Measurements from ENCODE around the gene IMMP1L.

- TF ChIP-seq CTCF (IDR thresholded peaks at IDR 0.05) (no peak), POLR2AphosphoS5 (IDR thresholded peaks at IDR 0.05) (no peak), POLR2A (IDR thresholded peaks at IDR 0.05) (no peak)
These were observed 382 bp downstream of the IMMP1L start for GRCh38 chr11:31509051-31509428.
